Suppressor macrophage treated with lipopolysaccharide for 4 hours (primary cell): ENCODE data around the gene SSUH2.
"Not testable (repeated sequence)": the region's sequence is repeated elsewhere in the genome, so short reads cannot be mapped to it uniquely, and the experiment has no call there.

Source experiments
- DNase-seq: peaks from one replicate; pipeline ENCODE4 v3.0.0-alpha.2; 2020

Gene SSUH2

GRCh38 chr3:8658306-8659212, 14.0 kb upstream of the SSUH2 start:
- DNase-seq: no peak

DNA sequence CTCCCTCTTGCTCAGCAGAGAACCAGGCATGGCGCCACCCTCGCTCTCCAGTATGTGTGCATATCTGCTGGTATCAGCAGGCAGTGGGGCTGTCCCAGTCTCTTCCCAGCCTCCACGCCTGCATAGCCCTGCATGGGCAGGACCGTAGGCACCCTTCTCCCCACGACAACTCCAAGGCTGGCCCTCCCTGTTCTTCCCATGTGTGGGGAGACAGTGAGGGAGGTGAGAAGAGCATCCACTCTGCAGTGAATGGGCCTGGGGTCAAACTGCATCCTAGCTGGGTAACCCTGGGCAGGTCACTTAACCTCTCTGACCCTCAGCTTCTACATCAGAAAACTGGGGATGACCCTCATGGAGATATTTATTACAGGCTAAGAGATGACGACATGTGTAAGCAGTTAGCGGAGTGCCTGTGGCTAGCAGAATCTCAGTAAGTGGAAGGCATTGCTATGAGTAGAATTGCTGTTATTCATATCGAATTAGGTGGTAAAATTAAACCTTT, 13.3 kb upstream of the SSUH2 start:
- no peak for DNase-seq

GRCh38 chr3:8656240-8656639, 11.6 kb upstream of the SSUH2 start:
- DNase-seq: no peak

- no peak for DNase-seq
These were observed 10.8 kb upstream of the SSUH2 start for GRCh38 chr3:8655387-8655835.

DNA sequence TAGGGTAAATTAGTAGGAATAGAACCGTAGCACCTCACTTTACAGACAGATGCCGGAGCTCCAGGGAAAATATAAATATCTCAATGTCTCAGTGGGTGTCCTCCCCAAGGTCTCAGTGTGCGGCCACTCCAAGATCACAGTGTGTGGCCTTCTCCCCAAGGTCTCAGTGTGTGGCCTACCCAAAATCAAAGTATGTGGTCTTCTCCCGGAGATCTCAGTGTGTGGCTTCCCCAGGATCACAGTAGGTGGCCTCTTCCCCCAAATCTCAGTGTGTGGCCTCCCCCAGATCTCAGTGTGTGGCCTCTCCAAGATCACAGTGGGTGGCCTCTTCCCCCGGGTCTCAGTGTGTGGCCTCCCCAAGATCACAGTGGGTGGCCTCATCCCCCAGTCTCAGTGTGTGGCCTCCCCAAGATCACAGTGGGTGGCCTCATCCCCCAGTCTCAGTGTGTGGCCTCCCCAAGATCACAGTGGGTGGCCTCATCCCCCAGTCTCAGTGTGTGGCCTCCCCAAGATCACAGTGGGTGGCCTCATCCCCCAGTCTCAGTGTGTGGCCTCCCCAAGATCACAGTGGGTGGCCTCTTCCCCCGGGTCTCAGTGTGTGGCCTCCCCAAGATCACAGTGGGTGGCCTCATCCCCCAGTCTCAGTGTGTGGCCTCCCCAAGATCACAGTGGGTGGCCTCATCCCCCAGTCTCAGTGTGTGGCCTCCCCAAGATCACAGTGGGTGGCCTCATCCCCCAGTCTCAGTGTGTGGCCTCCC, 10.2 kb upstream of the SSUH2 start:
- not testable (repeated sequence) for DNase-seq

DNA sequence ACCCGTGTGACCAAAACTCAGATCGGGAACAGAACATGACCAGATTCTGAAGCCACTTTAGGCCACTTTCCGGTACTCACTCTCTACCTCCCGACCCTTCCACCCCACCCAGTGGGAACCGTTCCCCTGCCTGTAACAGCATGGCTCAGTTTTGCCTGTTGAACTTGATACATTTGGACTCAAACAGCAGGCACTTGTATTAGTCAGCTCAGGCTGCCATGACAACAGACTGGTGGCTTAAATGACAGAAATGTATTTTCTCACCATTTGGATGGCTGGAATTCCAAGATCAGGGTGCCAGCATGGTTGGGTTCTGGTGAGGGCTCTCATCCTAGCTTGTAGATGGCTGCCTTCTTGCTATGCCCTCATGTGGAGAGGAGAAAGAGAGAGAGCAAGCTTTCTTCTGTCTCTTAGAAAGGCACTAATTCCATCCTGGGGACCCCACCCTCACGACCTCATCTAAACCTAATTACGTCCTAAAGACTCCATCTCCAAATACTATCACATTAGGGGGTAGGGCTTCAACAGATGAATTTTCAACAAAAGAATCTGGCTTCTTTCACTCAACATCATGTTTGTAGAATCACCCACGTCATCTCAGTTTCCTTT, 9.3 kb upstream of the SSUH2 start:
- DNase-seq: no peak

DNA sequence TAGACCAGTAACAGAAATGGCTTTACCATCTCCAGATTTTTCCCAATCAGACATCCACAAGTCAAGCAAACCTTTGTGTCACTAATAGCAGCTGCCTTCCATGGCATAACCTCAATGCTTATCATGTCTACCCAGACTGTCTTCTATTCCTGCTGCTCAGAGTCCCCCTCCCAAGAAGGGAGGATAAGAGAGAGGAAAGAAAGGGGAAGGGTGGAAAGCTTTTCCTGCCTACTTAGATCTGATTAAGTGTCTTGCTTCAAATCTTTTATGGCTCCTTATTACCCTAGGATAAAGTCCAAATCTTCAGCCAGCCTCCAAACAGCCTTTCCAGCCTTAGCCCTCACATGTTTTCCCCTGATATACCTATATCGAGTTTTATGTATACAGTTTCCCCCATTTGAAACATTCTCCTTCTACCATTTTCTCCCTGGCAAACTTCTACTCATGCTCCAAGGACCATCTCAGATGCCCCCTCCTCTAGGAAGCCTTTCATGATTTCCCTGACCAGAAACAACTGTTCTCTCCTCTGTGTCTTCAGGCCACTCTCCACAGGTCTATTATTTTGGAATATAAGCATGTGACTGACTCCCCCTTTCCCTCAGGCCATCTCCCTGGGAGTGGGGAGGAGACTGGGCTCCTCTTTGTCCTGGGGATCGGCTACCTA, 7.9 kb upstream of the SSUH2 start:
- no peak for DNase-seq

DNA sequence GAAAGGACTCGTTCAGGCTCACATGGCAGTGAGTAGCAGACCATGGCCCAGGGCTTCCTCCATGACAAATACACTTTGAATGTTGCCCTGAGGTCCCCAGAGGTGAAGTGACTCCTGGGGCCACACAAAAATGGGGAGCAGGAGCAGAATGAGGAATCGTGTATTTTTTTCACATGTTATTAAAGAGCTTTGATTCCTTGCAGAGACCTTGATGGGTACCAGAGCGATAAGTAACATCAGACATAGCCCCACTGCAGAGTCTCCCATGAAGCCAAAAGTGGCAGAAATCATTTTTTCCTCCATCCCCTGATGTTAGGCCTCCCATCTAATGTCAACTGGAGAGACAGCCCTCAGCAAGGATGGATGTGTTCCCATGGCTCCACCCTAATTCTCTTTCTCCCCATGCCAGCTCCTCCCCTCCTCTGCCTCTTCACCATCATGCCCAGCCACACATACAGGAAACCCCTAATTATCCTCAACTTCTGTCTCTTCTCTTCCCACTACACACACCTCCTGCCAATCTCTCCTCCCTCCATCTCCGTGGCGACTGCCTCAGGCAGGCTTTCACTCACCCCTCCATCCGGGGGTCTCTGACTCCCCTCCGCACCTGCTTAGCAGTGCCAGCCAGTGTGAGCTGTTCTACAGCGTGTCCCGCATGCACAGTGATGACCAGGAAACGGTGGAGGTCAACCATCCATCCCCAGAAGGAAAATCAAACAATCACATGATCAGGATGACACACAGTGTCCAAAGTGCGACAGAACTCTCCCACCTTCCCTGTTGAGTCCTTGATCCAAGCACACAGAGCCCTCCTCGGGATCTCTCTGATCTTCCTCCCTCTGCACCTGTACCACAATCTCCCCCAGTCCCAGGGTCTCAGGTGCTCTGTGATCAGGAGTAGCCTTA, 7.1 kb upstream of the SSUH2 start:
- no peak for DNase-seq

DNA sequence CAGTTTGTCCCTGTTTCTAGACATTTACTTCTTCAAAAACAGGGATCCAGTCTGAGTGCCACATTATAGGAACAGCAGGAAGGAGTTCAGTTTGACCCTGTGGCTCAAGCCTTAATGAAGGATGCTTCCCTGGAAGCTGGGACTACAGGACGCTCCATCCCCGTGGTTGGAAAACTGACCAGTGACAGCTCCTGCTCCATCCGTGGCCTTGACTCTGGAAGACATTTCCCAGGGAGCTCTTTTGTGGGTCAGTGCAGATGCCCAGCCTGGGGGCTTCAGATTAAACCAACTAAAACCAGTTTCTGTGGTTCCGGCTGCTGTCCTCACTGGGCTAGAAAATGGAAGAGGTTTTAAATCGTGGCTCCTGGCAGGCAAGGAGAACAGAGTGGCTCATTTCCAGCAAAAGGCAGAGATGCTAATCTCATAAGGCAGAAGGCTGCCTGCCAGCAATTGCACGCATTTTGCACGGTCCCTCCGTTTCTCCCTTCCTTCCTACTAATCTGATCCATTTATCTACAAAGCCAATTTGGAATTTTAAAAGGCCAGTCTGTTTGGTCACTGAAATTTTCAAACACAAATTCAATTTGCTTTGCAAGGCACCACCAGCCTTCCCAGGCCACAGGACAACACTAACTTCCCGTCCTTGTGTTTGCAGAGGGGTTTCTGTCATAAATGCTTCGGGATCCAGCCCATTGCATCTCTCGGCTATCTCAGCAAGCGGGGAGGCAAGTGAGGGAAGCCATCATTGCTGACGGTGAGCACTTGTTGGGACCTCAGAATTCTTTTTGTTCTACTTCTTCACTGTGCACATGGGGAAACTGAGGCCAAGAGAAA, 6.2 kb upstream of the SSUH2 start:
- no peak for DNase-seq

GRCh38 chr3:8649757-8650156, 5.2 kb upstream of the SSUH2 start:
- no peak for DNase-seq

DNA sequence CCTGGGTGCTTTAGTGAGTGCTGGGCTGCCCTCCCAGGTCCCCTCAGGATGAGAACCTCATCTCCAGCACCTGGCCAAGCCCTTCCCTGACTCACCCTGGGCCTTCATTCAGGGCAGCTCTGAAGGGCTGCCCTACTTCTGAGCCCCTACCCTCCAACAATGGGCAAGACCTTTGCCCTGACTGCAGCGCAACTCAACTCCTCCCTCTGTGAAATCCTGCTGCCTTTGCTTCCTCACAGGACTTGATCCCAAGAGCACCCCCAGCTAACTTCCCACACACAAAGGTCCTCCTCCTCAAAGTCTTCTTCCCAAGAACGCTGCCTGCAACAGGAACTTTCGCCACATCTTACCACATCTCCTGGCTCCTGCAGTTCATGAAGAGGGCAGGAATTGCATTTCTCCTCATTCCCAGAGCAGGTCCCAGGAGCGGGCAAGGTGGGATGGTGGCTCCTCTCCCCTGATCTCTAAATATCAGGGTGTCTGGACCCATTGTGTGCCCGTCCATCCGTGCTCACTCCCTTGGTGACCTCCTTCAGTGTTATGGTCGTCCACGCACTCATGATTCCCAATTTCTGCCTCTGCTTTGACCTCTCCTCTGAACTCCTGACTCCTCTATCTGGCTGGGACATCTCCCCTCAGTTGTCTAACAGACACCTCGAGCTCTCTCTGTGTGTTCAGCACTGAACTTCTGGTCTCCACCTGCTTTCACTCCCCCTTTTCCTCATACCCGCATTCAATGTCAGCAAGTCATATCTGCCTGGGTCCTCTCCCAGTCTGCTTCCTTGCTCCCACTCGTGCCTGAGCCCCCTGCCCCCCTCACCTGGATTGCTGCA, 4.5 kb upstream of the SSUH2 start:
- DNase-seq: no peak

- DNase-seq: no peak
These were observed 2.8 kb upstream of the SSUH2 start for GRCh38 chr3:8647137-8647985.

GRCh38 chr3:8646313-8646938, 1.8 kb upstream of the SSUH2 start:
- DNase-seq: no peak

DNA sequence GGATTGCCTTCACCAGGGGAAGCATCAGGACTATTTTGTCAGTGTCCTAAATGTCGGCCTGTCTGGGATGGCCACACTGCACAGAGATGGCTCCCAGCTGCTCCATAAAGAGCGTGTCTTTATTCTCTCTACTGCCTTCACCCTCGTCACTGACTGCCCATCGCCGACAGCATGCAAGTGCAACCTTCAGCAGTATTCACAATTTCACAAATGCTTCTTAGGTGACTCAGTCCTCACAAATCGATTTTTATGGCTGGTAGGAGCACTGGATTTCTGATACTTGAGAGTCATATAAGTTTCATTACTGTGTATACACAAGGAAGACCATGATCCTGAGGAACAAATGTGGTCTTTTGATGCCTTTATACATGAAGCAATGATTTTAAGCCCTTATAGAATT, 1.1 kb upstream of the SSUH2 start:
- no peak for DNase-seq

GRCh38 chr3:8643693-8644365, 769 bp downstream of the SSUH2 start:
- no peak for DNase-seq

GRCh38 chr3:8642001-8642400, 2.6 kb downstream of the SSUH2 start:
- DNase-seq: no peak

DNA sequence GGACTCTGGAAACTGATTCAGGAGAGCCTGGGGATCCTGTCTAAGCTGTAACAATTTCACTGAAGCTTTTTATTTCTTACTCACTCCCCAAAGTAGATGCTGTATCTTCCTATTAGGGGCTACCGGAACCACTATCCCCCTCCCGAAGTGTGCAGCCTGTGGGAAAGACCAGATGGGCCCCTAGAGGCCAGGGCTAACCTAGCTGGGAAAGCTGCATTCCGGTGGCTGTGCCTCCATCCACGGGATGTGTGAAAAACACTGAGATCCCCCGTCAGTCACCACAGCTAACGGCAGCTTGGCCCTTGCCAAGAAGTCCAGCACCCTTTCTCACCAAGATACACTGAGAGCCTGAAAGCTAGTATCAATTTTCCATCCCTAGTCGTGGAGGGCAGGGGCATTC, 3.1 kb downstream of the SSUH2 start:
- DNase-seq: no peak

GRCh38 chr3:8640223-8640622, 4.4 kb downstream of the SSUH2 start:
- no peak for DNase-seq
